Amniotic stem cell (primary cell): Measurements from ENCODE around the gene AKIP1.
A peak's percentile ranks its signal among the peaks of the same experiment; 100 is the strongest.
"Not testable (repeated sequence)": the region's sequence is repeated elsewhere in the genome, so short reads cannot be mapped to it uniquely, and the experiment has no call there.

Source experiments
- DNase-seq: peaks from one replicate; lab custom pipeline; 2025; lab: John Stamatoyannopoulos, UW

AKIP1 gene

GRCh38 chr11:8917157-8917825, 6.3 kb downstream of the AKIP1 start:
- DNase-seq: peak; percentile 63

GRCh38 chr11:8922691-8923090, 11.7 kb downstream of the AKIP1 start:
- no peak for DNase-seq

- no peak for DNase-seq
Observed at GRCh38 chr11:8925711-8926110, 14.7 kb downstream of the AKIP1 start.

- no peak for DNase-seq
Observed at GRCh38 chr11:8926236-8926635, 15.2 kb downstream of the AKIP1 start.

GRCh38 chr11:8927233-8927632, 16.2 kb downstream of the AKIP1 start:
- DNase-seq: no peak

GRCh38 chr11:8928205-8928604, 17.2 kb downstream of the AKIP1 start:
- no peak for DNase-seq

GRCh38 chr11:8928981-8929615, 18.1 kb downstream of the AKIP1 start:
- DNase-seq: no peak

- DNase-seq: no peak
Observed at GRCh38 chr11:8930456-8931175, 19.6 kb downstream of the AKIP1 start.

- DNase-seq: no peak
Observed at GRCh38 chr11:8932564-8933180, 21.7 kb downstream of the AKIP1 start, which contains the start of gene C11orf16. Gene C11orf16, minus strand, starts transcription at chr11:8932947. Its CDS starts 639 bp downstream, at chr11:8932308.

- no peak for DNase-seq
Observed at GRCh38 chr11:8933931-8934330, 22.9 kb downstream of the AKIP1 start.

- DNase-seq: peak; percentile 27
Observed at GRCh38 chr11:8934742-8935488, 23.9 kb downstream of the AKIP1 start.

- not testable (repeated sequence) for DNase-seq
Observed at GRCh38 chr11:8935789-8936188, 24.8 kb downstream of the AKIP1 start.

GRCh38 chr11:8937159-8937558, 26.2 kb downstream of the AKIP1 start:
- DNase-seq: no peak

GRCh38 chr11:8937659-8938058, 26.7 kb downstream of the AKIP1 start:
- DNase-seq: no peak

- DNase-seq: no peak
Observed at GRCh38 chr11:8941341-8942103, 30.5 kb downstream of the AKIP1 start.

- no peak for DNase-seq
Observed at GRCh38 chr11:8942518-8943066, 31.6 kb downstream of the AKIP1 start, which contains the start of gene ASCL3. Gene ASCL3, minus strand, starts transcription at chr11:8943016. Its CDS starts 4,855 bp downstream, at chr11:8938161.

GRCh38 chr11:8947230-8947943, 36.4 kb downstream of the AKIP1 start:
- no peak for DNase-seq

GRCh38 chr11:8948886-8949285, 37.9 kb downstream of the AKIP1 start:
- no peak for DNase-seq

- DNase-seq: no peak
Observed at GRCh38 chr11:8956860-8957259, 45.9 kb downstream of the AKIP1 start.

- peak; percentile 53 for DNase-seq
Observed at GRCh38 chr11:8959546-8960166, 48.7 kb downstream of the AKIP1 start.
